Cerebellar cortex (tissue), 1 donor: ENCODE data around the gene GOLGA8S.
"Not testable (repeated sequence)": the region's sequence is repeated elsewhere in the genome, so short reads cannot be mapped to it uniquely, and the experiment has no call there.

Source experiments
- DNase-seq: peaks from one replicate; pipeline ENCODE4 v3.0.0-alpha.2; 2015; ENCODE audit warnings: low spot score

GOLGA8S gene

GRCh38 chr15:23354448-23354847 is at the start of gene GOLGA8S:
Gene GOLGA8S (plus strand): TSS chr15:23354748. CDS start chr15:23354810, 62 bp downstream.
- DNase-seq = not testable (repeated sequence)

- not testable (repeated sequence) for DNase-seq
Observed at GRCh38 chr15:23304805-23305204, 49.7 kb upstream of the GOLGA8S start.

GRCh38 chr15:23305921-23306320 is 48.6 kb upstream of the GOLGA8S start:
- not testable (repeated sequence) for DNase-seq

GRCh38 chr15:23311233-23311632 is 43.3 kb upstream of the GOLGA8S start:
- not testable (repeated sequence) for DNase-seq

GRCh38 chr15:23334096-23334495 is 20.5 kb upstream of the GOLGA8S start, which contains the start of gene GOLGA6L26:
Gene GOLGA6L26 (minus strand): TSS chr15:23334196. CDS start chr15:23334135, 61 bp downstream.
- not testable (repeated sequence) for DNase-seq

- DNase-seq = not testable (repeated sequence)
Observed at GRCh38 chr15:23362622-23363021, 8.1 kb downstream of the GOLGA8S start.

GRCh38 chr15:23364261-23364660 is 9.7 kb downstream of the GOLGA8S start:
- not testable (repeated sequence) for DNase-seq

GRCh38 chr15:23370578-23370977 is 16.0 kb downstream of the GOLGA8S start:
- DNase-seq = no peak

GRCh38 chr15:23371134-23371533 is 16.6 kb downstream of the GOLGA8S start:
- not testable (repeated sequence) for DNase-seq

- not testable (repeated sequence) for DNase-seq
Observed at GRCh38 chr15:23371868-23372267, 17.3 kb downstream of the GOLGA8S start.

- no peak for DNase-seq
Observed at GRCh38 chr15:23372284-23372683, 17.7 kb downstream of the GOLGA8S start.

GRCh38 chr15:23372891-23373600 is 18.5 kb downstream of the GOLGA8S start:
- DNase-seq = not testable (repeated sequence)

- DNase-seq = not testable (repeated sequence)
Observed at GRCh38 chr15:23374226-23374625, 19.7 kb downstream of the GOLGA8S start.

- DNase-seq = not testable (repeated sequence)
Observed at GRCh38 chr15:23378946-23379345, 24.4 kb downstream of the GOLGA8S start.

GRCh38 chr15:23380700-23381099 is 26.2 kb downstream of the GOLGA8S start:
- DNase-seq = not testable (repeated sequence)

- not testable (repeated sequence) for DNase-seq
Observed at GRCh38 chr15:23381192-23381591, 26.6 kb downstream of the GOLGA8S start.

- DNase-seq = no peak
Observed at GRCh38 chr15:23384371-23384770, 29.8 kb downstream of the GOLGA8S start.

GRCh38 chr15:23385886-23386430 is 31.4 kb downstream of the GOLGA8S start:
- DNase-seq = no peak

GRCh38 chr15:23387621-23388190 is 33.2 kb downstream of the GOLGA8S start:
- DNase-seq = no peak

GRCh38 chr15:23395030-23395692 is 40.6 kb downstream of the GOLGA8S start:
- DNase-seq = no peak

- DNase-seq = no peak
Observed at GRCh38 chr15:23395832-23396231, 41.3 kb downstream of the GOLGA8S start.

- no peak for DNase-seq
Observed at GRCh38 chr15:23397779-23398178, 43.2 kb downstream of the GOLGA8S start.
